Myocyte (in vitro differentiated cells): ENCODE results near the gene USP19. TPM values are rescaled to one million over a fixed set of nuclear protein-coding genes. Genes with fewer than 3 reads are reported as not detected.
A peak's percentile ranks its signal among the peaks of the same experiment; 100 is the strongest.

Experiments used
- DNase-seq: peaks from one replicate; pipeline ENCODE4 v3.0.0-alpha.2; 2012; ENCODE audit warnings: low read depth
- polyA plus RNA-seq: library from polyadenylated mRNA; unstranded; fragments of >200 nt; gene quantifications from one replicate; pipeline ENCODE4 v1.2.1, GENCODE V29; 2012; ENCODE audit warnings: missing spikeins
- total RNA-seq: library from RNA; depleted of rRNA; stranded (reverse); fragments of >200 nt; gene quantifications from 2 replicates; pipeline ENCODE4 v1.2.3, GENCODE V29; 2014

Gene USP19, protein sequence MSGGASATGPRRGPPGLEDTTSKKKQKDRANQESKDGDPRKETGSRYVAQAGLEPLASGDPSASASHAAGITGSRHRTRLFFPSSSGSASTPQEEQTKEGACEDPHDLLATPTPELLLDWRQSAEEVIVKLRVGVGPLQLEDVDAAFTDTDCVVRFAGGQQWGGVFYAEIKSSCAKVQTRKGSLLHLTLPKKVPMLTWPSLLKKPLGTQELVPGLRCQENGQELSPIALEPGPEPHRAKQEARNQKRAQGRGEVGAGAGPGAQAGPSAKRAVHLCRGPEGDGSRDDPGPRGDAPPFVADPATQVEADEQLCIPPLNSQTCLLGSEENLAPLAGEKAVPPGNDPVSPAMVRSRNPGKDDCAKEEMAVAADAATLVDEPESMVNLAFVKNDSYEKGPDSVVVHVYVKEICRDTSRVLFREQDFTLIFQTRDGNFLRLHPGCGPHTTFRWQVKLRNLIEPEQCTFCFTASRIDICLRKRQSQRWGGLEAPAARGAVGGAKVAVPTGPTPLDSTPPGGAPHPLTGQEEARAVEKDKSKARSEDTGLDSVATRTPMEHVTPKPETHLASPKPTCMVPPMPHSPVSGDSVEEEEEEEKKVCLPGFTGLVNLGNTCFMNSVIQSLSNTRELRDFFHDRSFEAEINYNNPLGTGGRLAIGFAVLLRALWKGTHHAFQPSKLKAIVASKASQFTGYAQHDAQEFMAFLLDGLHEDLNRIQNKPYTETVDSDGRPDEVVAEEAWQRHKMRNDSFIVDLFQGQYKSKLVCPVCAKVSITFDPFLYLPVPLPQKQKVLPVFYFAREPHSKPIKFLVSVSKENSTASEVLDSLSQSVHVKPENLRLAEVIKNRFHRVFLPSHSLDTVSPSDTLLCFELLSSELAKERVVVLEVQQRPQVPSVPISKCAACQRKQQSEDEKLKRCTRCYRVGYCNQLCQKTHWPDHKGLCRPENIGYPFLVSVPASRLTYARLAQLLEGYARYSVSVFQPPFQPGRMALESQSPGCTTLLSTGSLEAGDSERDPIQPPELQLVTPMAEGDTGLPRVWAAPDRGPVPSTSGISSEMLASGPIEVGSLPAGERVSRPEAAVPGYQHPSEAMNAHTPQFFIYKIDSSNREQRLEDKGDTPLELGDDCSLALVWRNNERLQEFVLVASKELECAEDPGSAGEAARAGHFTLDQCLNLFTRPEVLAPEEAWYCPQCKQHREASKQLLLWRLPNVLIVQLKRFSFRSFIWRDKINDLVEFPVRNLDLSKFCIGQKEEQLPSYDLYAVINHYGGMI (N-terminal part only)
- total RNA-seq = 66.1 and 74.5 TPM in 2 replicates
- polyA plus RNA-seq = 44.0 TPM

DNA sequence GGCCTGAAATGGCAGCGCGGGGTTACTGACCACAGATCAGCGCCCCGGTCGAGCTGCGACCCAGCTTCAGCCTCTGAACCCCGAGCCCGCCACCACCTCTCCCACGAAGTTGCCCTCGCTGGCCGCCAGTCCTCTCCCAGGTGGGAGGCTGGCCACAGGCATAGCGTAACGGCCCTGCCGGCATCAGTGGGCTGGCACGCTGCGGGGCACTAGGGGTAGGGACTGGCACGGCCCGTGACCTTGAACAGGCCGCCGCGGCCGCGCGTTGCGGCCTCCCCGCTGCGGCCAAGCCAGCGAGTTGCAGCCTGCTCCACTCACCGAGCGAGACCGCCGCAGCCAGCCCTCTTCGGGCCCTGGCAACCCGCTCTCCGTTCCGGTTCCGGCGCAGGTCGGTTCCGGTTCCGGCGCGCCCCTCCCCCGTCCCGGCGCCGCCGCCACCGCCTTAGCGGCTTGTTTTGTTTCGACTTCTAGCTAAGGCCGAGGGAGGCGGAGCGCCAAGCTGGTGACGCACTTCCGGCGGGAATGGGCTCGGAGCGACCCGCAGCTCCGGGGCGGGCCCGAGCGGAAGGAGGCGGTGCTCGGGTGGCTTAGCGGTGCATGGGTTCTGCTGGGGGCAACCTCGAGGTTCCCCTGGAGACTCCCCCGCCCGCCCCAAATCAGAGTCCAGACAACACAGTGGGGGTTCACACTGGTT is at the start of gene USP19:
USP19 (minus strand) TSS at position 386 of the 694 bp plus-strand sequence. CDS start 1,678 bp downstream, outside the sequence.
- DNase-seq = peak; percentile 91

DNA sequence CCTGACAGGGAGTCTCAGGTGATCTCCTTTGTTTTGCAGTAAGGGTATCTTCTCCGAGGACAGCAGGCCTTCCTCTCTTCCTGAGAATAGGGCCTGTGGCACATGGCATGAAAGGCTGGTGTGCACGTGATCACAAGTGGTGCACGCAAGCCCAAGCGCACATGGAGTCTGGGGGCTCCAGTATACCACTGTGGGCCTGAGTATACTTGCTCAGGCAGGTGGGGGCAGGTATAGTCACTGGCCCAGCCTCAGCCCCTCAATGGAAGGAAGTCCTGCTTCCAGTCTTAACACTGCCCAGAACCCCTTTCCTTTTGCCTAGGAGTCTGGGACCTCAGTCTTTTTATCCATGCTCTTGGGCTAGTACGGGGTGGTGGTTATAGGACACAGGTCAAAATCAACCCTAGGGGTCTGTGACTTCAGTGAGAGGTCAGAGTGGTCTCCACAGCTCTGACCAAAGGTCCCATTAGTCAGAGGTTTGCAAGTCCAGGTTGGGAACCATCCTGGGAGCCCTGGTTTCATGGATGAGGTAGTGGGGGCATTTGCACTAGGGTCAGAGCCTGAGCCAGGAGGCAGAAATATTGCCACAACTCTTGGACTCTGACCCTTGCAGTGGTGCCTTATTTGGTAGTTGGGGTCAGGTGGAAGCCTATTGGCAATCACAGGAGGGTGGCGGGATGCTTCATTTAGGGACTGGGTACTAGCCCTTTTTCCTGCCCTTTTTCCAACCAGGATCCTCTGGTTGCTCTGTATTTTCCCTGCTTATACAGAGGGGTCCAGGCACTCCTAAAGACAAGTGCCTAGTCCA is 46.3 kb upstream of the USP19 start:
- DNase-seq = no peak

DNA sequence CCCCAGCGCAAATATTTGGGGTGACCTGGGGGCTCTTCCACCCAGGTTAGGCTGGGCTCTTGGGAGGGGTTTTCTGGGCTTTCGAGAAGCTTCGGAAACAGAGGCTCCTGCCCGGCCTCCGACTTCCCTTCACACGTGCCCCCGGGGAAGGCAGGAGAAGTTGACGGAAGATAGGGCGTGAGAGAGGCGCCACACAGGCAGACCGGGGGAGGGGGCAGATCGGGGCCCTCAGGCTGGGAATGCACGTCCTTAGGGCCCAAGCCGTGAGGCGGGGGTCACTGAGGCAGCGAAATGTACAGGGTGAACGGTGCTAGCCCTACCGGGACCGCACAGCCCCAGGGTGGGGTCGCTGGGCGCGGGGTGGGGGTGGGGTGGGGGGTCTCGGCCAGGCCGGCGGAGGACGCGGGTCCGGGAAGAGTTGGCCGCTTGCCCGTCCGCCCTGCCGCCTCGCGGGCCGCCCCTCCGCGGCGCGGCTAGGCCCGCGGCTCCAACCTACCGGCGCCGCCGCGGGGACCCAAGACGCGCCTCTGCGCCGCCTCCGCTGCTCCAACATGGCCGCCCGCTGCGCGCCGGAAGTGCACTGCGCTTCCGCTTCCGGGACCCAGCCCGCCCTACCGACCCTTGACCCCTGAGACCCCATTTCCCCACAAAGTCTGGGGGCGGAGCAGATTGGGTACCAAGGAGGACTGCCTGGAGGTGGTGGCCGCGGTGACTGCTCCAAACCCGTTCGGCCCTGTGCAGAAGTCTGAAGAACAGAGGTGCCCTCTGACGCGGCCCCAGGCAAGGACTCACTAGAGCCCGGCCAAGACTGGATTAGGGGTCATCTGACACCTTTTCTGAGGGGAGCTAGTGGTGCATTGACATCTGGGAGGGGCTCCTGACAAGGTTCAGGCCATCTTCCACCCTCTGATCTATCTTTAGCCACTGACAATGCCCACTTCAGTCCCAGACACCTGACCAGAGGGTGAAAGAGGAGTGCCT is 45.4 kb upstream of the USP19 start, which contains the start of gene CCDC71:
CCDC71 (minus strand) TSS at position 561 of the 981 bp plus-strand sequence. CDS start 2,123 bp downstream, outside the sequence.
- peak; percentile 81 for DNase-seq

DNA sequence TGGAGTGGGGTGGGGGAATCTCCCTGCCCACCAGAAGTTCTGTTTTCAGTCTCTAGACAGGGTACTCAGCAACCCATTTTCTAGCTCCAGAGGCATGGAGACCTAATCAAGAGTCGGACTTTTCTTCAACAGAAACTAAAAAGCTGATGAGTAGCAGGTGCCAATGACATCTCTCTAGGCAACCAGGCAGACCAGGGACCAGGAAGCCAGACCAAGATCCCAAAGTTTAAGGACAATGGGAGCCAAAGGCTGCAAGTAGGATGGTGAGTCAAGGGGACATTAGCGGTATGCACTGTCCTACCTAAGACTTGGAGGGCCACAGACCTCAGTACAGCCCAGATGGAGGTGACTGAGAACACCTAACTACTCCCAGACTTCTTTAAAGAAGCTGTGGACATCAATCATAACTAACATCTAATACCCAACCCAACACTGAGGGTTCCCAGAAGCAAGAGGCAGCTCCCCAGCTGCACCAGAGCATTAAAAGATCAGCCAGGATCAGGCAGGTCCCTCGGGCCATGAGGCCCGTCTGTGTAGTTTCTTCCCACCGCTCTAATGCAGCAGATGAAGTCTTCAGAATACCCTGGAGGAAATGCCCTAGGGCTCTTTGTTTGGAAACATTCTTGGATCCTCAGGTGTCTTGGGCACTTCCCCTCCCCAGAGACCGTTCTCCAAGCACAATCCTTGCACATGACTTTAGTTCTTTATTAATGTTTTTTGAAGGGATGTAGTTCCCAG is 44.5 kb upstream of the USP19 start:
- peak; percentile 6 for DNase-seq

DNA sequence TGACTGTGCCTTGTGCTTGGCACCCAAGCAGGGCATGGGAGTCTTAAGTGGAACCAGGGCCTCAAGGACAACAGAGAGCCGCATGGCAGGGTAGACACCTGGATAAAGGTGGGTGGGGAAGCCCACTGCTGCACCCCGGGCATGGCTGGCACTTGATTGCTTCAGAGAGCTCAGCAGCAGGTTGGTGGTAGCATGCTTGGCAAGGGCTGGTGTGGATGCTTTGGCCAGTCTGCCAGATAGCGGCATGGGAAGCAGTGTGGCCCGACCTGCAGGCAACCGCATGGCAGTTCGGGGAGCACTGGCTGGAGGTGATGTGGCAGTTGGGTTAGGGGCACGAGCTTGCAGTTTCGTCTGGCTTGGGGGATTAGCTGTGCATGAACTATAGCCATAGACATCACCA is 43.0 kb upstream of the USP19 start:
- DNase-seq = no peak

DNA sequence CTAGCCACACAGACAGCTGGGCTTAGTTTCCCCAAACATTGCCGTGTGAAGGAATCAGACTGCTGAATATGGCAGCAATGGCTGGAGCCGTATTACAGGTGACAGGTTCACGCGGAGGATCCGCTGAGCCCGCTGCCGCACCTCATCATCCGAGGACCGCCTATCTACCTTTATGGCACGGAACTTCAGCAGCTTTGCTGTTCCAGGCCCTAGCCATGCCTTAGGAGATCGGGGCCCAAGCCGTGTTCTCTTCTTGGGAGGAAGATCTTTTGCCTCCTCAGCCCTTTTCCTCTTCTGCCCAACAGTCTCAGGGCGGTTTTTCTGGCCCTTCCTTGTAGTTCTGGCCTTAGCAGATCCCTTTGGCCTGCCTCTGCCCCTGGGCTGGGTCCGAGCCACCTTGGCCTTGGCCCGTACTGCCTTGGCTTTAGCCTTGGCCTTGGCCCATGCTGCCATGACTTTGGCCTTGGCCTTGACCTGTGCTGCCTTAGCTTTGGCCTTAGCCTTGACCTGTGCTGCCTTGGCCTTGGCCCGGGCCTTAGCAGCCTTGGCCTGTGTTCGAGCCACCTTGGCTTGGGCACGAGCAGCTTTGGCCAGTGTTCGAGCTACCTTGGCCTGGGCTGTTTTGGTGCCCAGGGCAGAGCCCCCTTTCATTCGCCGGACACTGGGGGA is 42.3 kb upstream of the USP19 start:
- no peak for DNase-seq

DNA sequence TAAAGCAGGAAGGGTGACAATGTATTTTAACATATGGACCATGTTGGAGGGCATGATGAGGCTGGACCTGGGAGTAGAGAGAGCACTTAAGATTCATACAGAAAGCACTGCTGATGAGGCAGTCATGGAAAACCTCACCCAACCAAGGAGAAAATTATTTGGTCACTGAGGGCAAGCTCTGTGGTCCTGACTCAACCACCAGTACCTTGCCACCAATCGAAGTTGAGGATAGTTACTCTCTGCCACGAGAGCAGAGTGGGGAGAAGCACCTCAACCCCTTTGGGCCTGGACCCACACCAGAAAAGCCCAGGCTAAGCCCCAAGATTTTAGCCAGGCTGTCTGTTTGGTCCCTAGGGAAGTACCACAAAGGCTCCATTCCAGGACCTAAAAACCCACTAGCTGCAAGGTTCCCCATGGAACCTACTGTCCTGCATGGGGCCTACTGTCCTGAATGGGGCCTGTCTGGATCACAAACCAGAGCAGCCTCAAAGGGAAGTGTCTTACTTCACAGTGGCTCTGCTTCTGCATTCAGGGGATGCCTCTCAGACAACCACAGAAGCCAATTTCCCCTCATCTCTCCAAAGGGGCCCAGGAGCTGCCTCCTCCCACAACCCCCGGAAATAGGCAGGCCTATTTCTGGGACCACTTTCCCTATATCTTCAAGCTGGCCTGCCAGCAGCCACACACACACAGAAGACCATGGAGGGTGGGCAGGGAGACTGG is 41.3 kb upstream of the USP19 start:
- DNase-seq = peak; percentile 33

DNA sequence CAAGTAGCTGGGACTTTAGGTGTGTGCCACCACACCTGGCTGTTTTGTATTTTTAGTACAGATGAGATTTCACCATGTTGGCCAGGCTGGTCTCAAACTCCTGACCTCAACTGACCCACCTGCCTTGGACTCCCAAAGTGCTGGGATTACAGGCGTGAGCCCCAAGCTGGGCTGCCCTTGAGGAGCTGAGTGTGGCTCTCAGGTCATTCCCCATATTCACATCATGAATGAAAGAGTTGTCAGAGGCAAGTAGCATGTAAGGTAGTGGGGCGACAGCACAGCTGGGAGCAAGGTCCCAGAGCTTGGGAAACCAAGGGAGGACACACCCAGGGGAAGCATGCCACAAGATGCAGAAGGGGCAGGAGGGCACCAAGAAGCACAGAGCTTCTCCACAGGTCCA is 40.6 kb upstream of the USP19 start:
- DNase-seq = no peak

DNA sequence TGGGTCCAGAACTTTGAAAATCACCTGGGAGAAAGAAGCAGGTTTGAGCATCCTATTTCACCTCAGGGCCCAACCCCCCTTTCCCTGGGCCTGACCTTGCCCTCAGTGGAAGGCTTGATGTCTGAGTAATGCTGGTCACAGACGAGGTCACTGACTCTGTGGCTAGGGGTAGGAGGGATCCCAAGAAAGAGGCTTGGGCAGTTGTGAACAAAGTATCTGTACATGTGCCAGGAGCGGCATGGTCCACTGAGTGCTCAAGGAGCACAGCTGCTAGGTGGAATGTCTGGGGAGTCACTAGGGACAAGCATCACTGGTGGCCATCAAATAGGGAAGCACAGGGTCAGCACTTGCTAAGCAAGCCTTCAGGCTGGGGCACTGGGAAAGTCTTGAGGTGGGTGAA is 38.2 kb upstream of the USP19 start:
- DNase-seq = peak; percentile 64

DNA sequence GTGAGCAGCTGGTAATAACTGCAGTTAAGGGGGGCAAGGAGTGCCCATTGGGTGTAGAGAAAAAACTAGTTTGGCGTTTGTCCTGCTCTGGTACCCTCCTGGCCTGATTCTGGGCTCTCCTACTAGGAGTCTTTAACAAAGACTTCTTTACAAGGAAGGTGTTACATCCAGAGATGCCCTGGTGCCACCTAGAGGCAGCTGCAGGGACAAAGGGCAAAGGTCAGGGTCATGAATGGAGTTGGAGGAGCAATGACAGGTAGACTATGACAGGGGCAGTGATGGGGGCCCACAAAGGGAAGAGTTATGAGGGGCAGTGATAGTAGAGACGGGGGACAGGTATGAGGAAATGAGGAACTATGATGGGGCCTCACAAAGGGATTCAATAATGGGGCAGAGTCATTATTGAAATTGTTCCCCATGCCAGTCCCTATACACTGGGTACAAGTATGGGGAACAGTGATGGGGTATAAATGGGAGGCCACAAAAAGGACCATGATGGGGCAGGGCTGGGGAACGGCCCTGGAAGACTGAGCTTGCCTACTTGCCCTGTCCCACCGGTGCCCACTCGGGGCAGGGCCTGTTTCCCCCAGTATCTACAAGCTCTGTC is 37.6 kb upstream of the USP19 start:
- DNase-seq = peak; percentile 13

DNA sequence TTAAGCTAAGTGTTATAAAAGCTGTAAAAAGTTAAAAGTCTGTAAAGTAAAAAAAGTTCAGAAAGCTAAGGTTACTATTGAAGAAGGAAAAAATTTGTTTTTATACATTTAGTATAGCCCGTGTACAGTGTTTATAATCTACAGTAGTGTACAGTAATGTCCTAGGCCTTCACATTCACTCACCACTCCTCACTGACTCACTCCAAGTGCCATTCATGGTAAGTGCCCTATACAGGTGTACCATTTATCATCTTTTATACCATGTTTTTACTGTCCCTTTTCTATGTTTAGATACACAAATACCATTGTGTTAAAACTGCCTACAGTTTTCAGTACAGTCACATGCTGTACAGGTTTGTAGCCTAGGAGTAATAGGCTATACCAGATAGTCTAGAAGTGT is 36.7 kb upstream of the USP19 start:
- DNase-seq = no peak

DNA sequence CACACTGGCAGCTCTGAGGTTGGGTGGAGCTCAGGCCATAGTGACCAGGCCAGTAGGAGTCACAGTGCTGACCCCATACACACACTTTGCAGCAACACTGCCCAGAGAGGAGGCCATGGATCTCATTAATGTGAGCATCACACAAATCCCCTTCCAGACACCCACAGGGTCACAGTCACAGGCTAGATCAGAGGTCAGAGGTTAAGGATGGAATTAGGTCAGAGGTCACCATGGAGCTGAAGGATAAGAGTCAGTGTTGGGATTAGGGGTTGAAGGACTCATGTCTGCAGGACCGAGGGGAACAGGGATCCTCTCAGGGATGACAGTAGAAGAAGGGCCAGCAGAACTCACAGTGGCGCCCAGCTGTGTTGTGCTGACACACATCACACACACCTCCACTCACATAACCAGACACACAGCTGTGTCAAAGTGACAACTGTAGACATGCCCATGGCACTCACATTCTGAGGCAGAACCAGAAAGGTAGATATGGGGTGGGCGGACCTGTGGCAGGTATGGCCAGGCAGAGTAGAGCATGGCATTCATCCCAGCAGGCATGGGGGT is 32.8 kb upstream of the USP19 start:
- DNase-seq = no peak

DNA sequence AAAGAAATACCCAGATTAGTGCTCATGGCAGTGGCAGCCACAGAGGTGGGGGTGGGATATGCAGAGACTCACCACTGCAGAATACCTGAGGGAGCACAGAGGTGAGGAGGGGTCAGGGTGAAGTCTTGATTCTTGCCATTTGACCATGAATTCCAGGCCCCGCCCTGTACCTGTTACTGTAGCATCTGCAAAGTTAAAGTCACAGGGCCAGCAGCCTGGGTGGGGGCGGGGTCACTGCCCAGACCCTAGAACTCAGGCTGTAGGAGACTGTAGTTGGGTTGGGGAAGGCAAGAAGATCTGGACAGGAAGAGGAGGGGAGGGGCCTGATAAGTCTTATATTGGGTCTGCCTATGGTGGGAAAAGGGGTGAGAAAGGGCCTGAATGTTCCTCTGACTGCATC is 31.0 kb upstream of the USP19 start:
- DNase-seq = no peak

DNA sequence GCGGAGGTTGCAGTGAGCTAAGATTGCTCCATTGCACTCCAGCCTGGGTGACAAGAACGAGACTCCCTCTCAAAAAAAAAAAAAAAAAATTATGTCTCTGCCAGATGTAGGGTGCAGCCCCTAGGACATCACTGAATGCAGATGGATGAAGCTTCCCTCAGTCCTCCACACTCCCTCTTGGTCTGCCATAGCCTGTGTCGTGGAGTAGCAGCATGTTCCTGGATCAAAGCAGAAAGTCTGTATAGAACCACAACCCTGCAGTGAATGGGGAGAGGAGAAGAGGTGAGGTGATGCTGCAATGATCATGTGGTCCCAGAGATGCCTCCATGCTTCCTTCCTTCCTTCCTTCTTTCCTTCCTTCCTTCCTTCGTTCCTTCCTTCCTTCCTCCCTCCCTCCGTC is 27.5 kb upstream of the USP19 start:
- no peak for DNase-seq

DNA sequence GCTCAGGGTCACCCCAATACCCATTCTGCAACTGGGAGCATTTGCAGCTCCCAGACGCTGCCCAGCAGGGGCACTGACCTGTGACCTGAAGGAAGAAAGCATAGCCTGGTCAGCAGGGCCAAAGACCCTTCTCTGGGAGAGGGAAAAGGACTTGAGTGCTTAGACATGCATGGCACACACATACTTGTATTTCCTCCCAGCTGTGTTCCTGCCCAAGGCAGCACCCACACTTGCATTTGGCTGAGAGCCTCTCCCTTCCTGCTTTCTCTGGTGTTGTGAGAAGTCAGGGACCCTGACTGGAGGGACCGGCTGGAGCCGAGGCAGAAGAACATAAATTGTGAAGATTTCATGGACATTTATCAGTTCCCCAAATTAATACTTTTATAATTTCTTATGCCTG is 19.5 kb upstream of the USP19 start:
- DNase-seq = no peak

DNA sequence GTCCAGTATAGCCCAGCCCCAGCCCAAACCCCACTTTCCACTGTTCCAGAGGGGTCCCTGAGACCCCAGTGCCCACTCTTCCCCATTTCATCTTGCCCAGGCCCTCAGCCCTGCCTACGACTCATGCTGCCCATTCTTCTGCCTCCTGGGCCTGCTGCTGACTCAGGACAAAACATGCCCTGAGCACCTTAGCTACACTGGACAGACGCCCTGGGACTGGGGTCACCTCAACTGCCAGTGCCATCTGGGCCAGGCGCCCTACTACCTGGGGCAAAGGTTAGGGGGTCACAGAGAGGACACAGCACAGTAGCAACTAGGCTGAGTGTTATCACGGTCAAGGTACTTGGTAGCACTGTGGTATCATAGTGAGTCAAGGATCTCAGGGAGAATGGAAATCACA is 14.9 kb upstream of the USP19 start:
- no peak for DNase-seq
